Aorta (tissue), 5 donors: Measurements from ENCODE around the gene CCDC167. TPM values are rescaled to one million over a fixed set of nuclear protein-coding genes. Genes with fewer than 3 reads are reported as not detected.

ENCODE experiments used
- ATAC-seq: fragments of 200-7000 bp; cut with Tn5 transposase; one replicate; pipeline ENCODE4 v1.9.1; 2022; ENCODE audit warnings: moderate library complexity; ENCODE audit not compliant: low FRiP score
- DNase-seq, 2 donors: peaks; one replicate each; pipeline ENCODE4 v3.0.0-alpha.2; 2020
- H3K27ac ChIP-seq, 2 donors: one replicate each; pipeline ENCODE4 v1.5.1; 2013; ENCODE audit warnings: low read length in 2 of 2, mild to moderate bottlenecking in 2 of 2, moderate library complexity in 2 of 2, control low read depth in 1 of 2, inconsistent platforms in 1 of 2, low read depth in 1 of 2
- H3K27me3 ChIP-seq, 2 donors: one replicate each; pipeline ENCODE4 v1.6.1; 2013; ENCODE audit warnings: control low read depth in 1 of 2, low read length in 1 of 2, mild to moderate bottlenecking in 1 of 2, moderate library complexity in 1 of 2; ENCODE audit not compliant: insufficient read depth in 2 of 2, control insufficient read depth in 1 of 2
- H3K36me3 ChIP-seq, 2 donors: one replicate each; pipeline ENCODE4 v1.6.1; 2013; ENCODE audit warnings: control low read depth in 1 of 2, low read length in 1 of 2, mild to moderate bottlenecking in 1 of 2; ENCODE audit not compliant: insufficient read depth in 2 of 2, control insufficient read depth in 1 of 2
- H3K4me1 ChIP-seq, 2 donors: one replicate each; pipeline ENCODE4 v1.6.1; 2013; ENCODE audit warnings: low read length in 2 of 2, control low read depth in 1 of 2, mild to moderate bottlenecking in 1 of 2, moderate library complexity in 1 of 2; ENCODE audit not compliant: insufficient read depth in 2 of 2, control insufficient read depth in 1 of 2
- H3K4me3 ChIP-seq, 2 donors: one replicate each; pipeline ENCODE4 v1.5.1; 2013; ENCODE audit warnings: low read length in 2 of 2, control low read depth in 1 of 2, mild to moderate bottlenecking in 1 of 2
- H3K9me3 ChIP-seq: one replicate; pipeline ENCODE4 v1.6.1; 2013; ENCODE audit warnings: mild to moderate bottlenecking, low read length; ENCODE audit not compliant: control insufficient read depth
- whole genome bisulfite sequencing, 2 donors: extraction: QIAGEN DNeasy Blood & Tissue Kit; methylation state at CpG; one replicate each; pipeline ENCODE4 v1.1.7; 2013; 5-methylcytosine and 5-hydroxymethylcytosine counted together
- intact Hi-C, 2 donors: fragments of 100-400 bp; cut with DNase I; formaldehyde crosslinking; loops; one replicate each; pipeline versions ENCODE4 v1.14.2 to v1.15.0; 2022
- polyA plus RNA-seq, 2 donors: library from polyadenylated mRNA; stranded (reverse); fragments of 200-250 nt; gene quantifications; one replicate each; pipeline ENCODE4 v1.2.3, GENCODE V29; 2013
- total RNA-seq, 2 donors: library from RNA; stranded (reverse); fragmentation: NEBNext Ultra II Directional; extraction: Animal tissue kit (Norgen Biotek cat#: 25700); gene quantifications; one replicate each; pipeline ENCODE4 v1.2.1, GENCODE V29; 2021
- donor health status: healthy with polysubstance abuse.
- donor health status: Bipolar disorder and iron deficiency.
- donor health status: DM: no; HTN: no; CAD: no.
- donor health status: DM: no; HTN: no; CAD: no.
- donor health status: DM: yes; HTN: yes; CAD: no.

CCDC167 gene
- total and polyA plus RNA-seq, 4 donors, result 11.5 to 34.1 (median 14.8) TPM

DNA sequence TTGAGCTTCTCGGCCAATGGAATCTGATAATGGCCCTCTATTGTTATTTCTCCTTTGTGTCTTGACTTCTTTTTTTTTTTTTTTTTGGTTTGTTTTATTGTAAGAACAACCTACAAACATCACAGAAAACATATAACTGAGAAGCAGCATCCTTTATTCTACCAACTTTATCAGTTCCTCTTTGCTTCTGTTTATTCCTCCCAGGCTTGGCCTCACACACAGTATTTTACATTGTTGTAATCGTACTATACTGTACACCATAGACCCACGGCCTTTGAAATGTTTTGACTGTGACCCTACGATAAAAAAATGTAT lies 558 bp upstream of the CCDC167 start:
- ATAC-seq, result no peak
- no peak for DNase-seq
- H3K27ac ChIP-seq, result no peak overlapping the region
- H3K27me3 ChIP-seq, result no peaks in the 10 kb centered on the region
- H3K36me3 ChIP-seq, result no peaks in the 10 kb centered on the region
- 72 to 76% methylated on average over 4 of the region's 4 CpGs for WGBS, 2 donors
- H3K9me3 ChIP-seq, result no peaks in the 10 kb centered on the region
- peak overlapping the region in 1 of 2 donors; percentile 37 for H3K4me3 ChIP-seq
- no peaks in the 10 kb centered on the region for H3K4me1 ChIP-seq
- intact Hi-C loops, result no loop called here

DNA sequence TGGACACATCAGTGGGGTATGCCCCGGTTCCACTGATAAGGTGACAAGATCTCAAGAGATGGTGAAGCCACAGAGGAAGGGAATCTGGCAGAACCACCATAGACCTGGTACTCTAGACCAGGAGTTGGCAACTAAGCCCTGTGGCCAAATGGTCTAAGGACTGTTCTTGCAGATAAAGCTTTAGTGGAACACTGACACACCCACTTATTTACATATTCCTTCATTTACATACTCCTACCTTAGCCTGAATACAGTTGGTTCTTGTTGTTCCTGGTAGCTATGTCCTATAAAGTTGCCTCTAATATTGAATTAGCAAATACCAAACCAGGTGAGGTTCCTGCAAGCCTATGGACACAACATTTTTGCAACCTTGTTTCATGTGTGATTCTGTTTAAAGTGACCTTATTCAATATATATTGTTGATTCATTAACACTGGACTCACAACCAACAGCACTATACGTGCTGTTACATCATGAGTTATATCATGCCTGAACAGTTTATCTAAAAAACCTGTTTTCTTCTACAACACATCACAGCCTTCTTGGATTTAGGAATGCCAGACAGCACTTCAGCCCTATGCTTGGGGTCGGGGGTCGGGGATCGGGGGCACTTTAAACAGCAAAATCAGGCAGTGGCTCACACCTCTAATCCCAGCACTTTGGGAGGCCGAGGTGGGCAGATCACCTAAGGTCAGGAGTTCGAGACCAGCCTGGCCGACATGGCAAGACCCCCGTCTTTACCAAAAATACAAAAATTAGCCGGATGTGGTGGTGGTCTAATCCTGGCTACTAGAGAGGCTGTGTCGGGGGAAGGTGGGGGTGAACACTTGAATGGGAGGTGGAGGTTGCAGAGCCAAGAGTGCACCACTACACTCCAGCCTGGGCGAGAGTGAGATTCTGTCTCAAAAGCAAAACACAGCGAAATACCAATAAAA lies 2.5 kb downstream of the CCDC167 start:
- Histone ChIP-seq H3K4me3 (no peak overlapping the region), H3K27me3 (no peaks in the 10 kb centered on the region), H3K4me1 (no peaks in the 10 kb centered on the region), H3K27ac (no peak overlapping the region), H3K36me3 (no peaks in the 10 kb centered on the region), H3K9me3 (no peaks in the 10 kb centered on the region)
- DNase-seq, result peak in 1 of 2 donors; percentile 17
- 88 to 90% methylated on average over 13 of the region's 13 CpGs for WGBS, 2 donors
- no peak for ATAC-seq
- intact Hi-C loops, result no loop called here

DNA sequence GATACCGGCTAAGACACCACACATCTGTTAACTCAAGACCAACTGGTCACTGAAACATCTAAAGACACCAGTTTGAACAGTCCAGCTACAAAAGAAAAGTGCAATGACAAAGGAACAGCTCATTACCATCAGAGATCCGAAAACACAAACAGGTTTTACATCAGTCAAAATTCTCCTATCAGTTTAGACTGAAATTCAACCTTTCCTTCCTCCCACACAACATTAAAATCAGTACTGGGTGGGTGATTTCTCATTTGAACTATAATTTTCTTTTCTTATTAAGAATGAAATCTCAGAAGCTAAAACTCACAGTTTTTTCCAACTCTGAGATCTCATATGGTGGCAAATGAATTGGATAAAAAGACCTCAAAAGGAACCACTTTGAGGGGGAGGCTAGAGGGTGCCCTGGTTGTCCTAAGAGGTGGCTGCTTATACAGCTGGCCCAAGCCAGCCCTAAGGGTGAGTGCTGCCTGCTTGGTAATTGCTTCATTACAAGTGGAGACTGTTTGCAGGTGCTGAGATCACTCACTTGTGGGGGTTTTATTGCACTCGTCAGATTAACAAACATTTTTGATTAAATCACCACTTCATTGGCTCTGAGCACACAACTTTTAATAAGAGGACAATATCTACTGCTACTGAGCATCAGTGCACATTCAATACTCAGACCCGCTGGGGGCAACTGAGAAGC lies 4.3 kb downstream of the CCDC167 start:
- DNase-seq (peak in 1 of 2 donors; percentile 7), ATAC-seq (no peak)
- H3K36me3 ChIP-seq, result no peaks in the 10 kb centered on the region
- H3K4me1 ChIP-seq, result no peaks in the 10 kb centered on the region
- WGBS, 2 donors, result 92 to 93% methylated on average over 4 of the region's 4 CpGs
- H3K4me3 ChIP-seq, result no peak overlapping the region
- no peaks in the 10 kb centered on the region for H3K9me3 ChIP-seq
- H3K27me3 ChIP-seq, result no peaks in the 10 kb centered on the region
- H3K27ac ChIP-seq, result no peak overlapping the region
- intact Hi-C loops, result no loop called here

DNA sequence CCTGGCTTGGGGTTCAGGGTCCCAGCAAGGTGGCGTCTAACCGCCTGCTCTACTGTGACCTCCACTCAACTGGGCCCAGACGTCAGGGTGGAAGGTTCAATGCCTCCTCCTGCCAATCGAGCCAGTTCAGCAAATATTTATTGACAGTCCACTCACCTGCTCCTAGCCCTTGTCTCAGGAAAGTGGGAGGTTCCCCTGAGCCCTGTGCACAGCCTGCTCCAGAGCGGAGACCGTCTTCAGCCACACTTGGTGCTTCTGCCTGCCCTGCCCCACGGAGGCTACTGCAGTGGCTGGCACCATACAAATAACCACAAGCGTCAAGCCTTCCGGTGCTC lies 6.1 kb downstream of the CCDC167 start:
- Histone ChIP-seq H3K4me1 (no peaks in the 10 kb centered on the region), H3K27ac (no peak overlapping the region), H3K4me3 (no peak overlapping the region), H3K36me3 (no peaks in the 10 kb centered on the region), H3K27me3 (no peaks in the 10 kb centered on the region), H3K9me3 (no peaks in the 10 kb centered on the region)
- DNase-seq, result no peak
- 94 to 96% methylated on average over 9 of the region's 9 CpGs for WGBS, 2 donors
- ATAC-seq, result no peak
- intact Hi-C loops, result no loop called here

DNA sequence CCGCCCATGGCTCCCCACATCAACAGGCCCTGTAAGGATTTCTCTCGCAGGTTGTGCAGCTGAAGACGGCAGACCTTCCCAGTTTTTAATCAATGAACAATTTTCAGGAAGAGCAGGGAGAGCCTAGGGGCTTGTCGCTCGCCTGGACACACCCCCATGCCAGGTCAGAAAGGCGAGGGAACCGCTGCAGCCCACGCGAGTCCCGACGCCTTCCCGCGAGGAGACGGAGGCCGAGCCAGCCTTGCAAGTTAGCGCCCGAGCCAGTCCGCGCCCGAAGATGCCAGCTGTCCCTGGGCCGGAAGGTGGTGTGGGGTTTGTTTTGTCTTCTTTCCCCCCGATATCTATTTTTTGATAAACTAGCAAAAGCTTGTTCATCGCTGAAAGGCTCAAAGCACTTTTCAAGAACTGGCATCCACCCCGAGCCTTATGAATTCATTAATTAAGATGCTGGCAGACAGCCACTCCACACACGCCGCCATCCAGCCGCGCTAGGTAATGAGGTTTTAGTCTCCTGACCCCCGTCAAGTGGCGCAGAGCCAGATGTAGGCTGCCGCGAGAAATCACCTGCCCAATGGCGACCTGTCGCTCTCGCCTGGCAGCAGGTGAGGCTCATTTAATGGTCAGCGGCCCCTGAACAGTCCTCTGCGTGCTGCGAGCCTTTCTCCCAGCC lies 6.6 kb downstream of the CCDC167 start:
- 90 to 91% methylated on average over 38 of the region's 38 CpGs for WGBS, 2 donors
- intact Hi-C loops, result no loop called here
- Histone ChIP-seq H3K36me3 (no peaks in the 10 kb centered on the region), H3K4me3 (no peak overlapping the region), H3K9me3 (no peaks in the 10 kb centered on the region), H3K4me1 (no peaks in the 10 kb centered on the region), H3K27me3 (no peaks in the 10 kb centered on the region), H3K27ac (no peak overlapping the region)
- peak in 1 of 2 donors; percentile 29 for DNase-seq
- ATAC-seq, result no peak

DNA sequence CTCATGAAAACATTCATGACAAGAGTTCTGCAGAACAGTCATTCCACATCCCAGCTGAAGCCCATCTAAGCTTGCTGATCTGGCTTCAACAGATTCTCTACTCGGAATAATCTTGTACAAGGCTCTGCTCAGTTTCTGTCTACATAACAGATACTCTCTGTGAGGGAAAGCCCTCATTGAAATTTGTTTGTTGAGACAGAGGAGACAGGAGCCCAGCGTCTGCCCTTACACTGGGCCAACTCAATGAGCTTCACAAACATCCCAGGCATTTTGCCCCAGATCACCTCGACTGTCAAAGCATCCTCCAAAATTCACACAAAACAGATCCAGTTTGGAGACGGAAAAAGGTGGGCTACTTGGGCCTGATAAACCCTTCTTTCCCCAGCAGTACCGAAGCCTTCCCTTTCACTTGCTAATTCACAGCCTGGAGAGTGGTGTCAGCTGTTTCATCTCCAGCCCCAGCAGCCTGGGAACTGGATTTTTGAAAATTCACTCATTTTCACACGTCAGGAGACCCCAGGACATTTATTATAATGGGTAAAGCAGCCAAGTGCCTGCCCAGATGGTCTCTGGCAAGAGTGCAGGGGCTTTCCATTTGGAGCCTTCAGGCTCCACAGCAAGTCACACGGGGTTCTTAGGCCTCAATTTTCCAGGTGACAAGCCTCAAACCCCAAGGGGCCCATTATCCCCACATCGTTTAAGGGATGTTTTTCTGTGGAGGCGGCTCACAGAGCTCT lies 7.3 kb downstream of the CCDC167 start:
- no peak for DNase-seq
- Histone ChIP-seq H3K27ac (no peak overlapping the region), H3K9me3 (no peaks in the 10 kb centered on the region), H3K4me1 (no peaks in the 10 kb centered on the region), H3K4me3 (no peak overlapping the region), H3K27me3 (no peaks in the 10 kb centered on the region), H3K36me3 (no peaks in the 10 kb centered on the region)
- intact Hi-C loops, result no loop called here
- whole genome bisulfite sequencing, 2 donors, result 70 to 76% methylated on average over 9 of the region's 9 CpGs
- ATAC-seq, result no peak

DNA sequence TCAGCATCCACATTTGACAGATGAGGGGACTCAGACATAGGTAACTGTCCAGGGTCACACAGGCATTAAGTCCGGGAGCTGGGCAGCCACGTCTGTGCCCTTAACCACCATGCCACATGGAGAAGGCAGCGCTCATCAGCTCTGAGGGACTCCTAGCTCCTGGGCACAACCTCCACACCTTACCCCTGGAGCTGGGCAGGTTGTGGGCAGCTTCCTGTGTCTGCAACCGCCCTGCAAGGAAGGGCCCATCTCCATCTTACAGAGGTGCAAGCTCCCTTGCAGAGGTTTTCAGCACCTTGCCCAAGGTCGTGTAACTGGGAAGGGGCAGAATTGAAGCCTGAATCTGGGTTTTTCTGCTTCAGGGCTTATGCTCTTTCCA lies 7.9 kb downstream of the CCDC167 start:
- WGBS, 2 donors, result 82 to 87% methylated on average over 5 of the region's 5 CpGs
- DNase-seq, result no peak
- Histone ChIP-seq H3K9me3 (no peaks in the 10 kb centered on the region), H3K4me3 (no peak overlapping the region), H3K4me1 (no peaks in the 10 kb centered on the region), H3K36me3 (no peaks in the 10 kb centered on the region), H3K27ac (no peak overlapping the region), H3K27me3 (no peaks in the 10 kb centered on the region)
- intact Hi-C loops, result no loop called here
- no peak for ATAC-seq

DNA sequence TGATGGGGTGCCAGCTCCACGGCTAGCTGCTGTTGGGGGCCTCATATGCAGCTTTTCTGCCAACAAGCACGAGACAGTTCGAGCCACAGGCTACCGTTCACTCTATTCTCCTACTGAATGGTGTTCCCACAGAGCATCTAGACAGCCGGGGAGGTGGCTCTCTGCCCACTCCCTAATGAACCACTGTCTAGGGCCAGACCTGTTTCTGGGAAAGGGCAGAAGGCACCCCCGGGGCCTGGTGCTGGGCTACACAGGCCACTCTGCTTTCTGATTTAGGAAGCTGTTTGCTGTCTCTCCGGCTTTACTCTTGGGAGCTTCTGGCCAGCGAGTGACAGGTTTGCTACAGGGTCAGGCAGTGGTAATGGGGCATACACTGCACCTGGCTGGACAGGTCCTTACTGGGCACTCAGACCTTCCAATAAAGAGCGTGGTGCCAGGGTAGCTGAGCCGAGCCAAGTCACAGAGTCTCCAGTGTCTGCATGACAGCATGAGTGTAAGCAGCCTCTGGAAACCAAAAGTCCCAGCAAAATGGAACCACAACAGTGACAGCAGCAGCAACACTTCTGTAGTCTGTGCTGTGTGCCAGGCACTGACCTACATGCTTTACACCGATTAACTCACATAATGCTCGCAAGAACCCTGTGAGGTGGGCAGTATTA lies 8.4 kb downstream of the CCDC167 start:
- no peaks in the 10 kb centered on the region for H3K27me3 ChIP-seq
- H3K4me1 ChIP-seq, result no peaks in the 10 kb centered on the region
- intact Hi-C loops, result no loop called here
- DNase-seq (no peak), ATAC-seq (no peak)
- 52 to 53% methylated on average over 12 of the region's 12 CpGs for WGBS, 2 donors
- no peak overlapping the region for H3K4me3 ChIP-seq
- no peaks in the 10 kb centered on the region for H3K9me3 ChIP-seq
- no peaks in the 10 kb centered on the region for H3K36me3 ChIP-seq
- H3K27ac ChIP-seq, result no peak overlapping the region
